ENCODE data around the gene ZNF521.

- no peak for TF ChIP-seq CTCF (IDR thresholded peaks at IDR 0.05)
- no peak for TF ChIP-seq EP300 (IDR thresholded peaks at IDR 0.05)
- TF ChIP-seq POLR2A (IDR thresholded peaks at IDR 0.05) = no peak
These were observed 211.6 kb downstream of the ZNF521 start for GRCh38 chr18:25140124-25140961.
